Measurements from ENCODE around the gene DQX1.

DNA sequence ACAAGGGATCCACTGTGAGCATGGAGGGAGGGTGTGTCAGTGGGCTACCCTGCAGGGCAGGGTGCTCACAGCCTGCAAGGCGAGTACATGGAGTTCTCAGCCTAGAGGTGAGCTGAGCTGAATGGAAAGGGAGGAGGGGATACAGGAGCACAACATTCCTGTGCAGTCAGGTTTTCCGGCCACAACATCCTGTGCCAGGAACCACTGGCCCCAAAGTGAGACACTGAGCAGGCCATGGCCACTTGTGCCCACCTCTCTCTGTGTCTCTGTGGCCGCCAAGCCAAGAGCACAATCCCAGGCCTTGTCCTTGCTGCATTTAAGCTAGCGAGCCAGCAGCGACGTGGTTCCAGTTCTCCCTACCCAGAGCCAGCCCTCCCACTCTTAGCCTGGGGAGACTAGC, 34.6 kb upstream of the DQX1 start:
- TF ChIP-seq, protein P1, sequence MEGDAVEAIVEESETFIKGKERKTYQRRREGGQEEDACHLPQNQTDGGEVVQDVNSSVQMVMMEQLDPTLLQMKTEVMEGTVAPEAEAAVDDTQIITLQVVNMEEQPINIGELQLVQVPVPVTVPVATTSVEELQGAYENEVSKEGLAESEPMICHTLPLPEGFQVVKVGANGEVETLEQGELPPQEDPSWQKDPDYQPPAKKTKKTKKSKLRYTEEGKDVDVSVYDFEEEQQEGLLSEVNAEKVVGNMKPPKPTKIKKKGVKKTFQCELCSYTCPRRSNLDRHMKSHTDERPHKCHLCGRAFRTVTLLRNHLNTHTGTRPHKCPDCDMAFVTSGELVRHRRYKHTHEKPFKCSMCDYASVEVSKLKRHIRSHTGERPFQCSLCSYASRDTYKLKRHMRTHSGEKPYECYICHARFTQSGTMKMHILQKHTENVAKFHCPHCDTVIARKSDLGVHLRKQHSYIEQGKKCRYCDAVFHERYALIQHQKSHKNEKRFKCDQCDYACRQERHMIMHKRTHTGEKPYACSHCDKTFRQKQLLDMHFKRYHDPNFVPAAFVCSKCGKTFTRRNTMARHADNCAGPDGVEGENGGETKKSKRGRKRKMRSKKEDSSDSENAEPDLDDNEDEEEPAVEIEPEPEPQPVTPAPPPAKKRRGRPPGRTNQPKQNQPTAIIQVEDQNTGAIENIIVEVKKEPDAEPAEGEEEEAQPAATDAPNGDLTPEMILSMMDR (IDR thresholded peaks at IDR 0.05): no peak
- TF ChIP-seq POLR2AphosphoS5 (IDR thresholded peaks at IDR 0.05; ENCODE audit: insufficient read depth in 1 of 2, low read depth in 1 of 2): no peak
